GM23248 (cell line): ENCODE results near the gene SLAMF8. TPM values are rescaled to one million over a fixed set of nuclear protein-coding genes. Genes with fewer than 3 reads are reported as not detected.

Experiments
- DNase-seq: peaks from one replicate; pipeline ENCODE4 v3.0.0-alpha.2; 2015
- H2AFZ ChIP-seq: fragments of 200-600 bp; sonication (generic); 2 replicates; pipeline ENCODE4 v1.6.1; 2016; ENCODE audit warnings: antibody characterized with exemption
- H3F3A ChIP-seq: fragments of 200-600 bp; sonication (generic); 2 replicates; pipeline ENCODE4 v1.6.1; 2016; ENCODE audit warnings: mild to moderate bottlenecking, antibody characterized with exemption, mixed run types; ENCODE audit not compliant: insufficient read depth
- H3K27ac ChIP-seq: fragments of 200-600 bp; sonication (generic); 2 replicates; pipeline ENCODE4 v1.5.1; 2016; ENCODE audit warnings: mild to moderate bottlenecking
- H3K27me3 ChIP-seq: fragments of 200-600 bp; sonication (generic); replicated peaks from 2 replicates; pipeline ENCODE4 v1.6.1; 2016; ENCODE audit warnings: mild to moderate bottlenecking; ENCODE audit not compliant: insufficient read depth
- H3K36me3 ChIP-seq: fragments of 200-600 bp; sonication (generic); 2 replicates; pipeline ENCODE4 v1.6.1; 2016; ENCODE audit warnings: low read depth, mild to moderate bottlenecking
- H3K4me1 ChIP-seq: fragments of 200-600 bp; sonication (generic); 2 replicates; pipeline ENCODE4 v1.6.1; 2016; ENCODE audit warnings: mild to moderate bottlenecking; ENCODE audit not compliant: insufficient read depth
- H3K4me2 ChIP-seq: fragments of 200-600 bp; sonication (generic); one replicate; pipeline ENCODE4 v1.6.1; 2016; ENCODE audit warnings: mild to moderate bottlenecking; ENCODE audit not compliant: unreplicated experiment
- H3K4me3 ChIP-seq: fragments of 200-600 bp; sonication (generic); 2 replicates; pipeline ENCODE4 v1.5.1; 2016; ENCODE audit warnings: mild to moderate bottlenecking
- H3K79me2 ChIP-seq: fragments of 200-600 bp; sonication (generic); 2 replicates; pipeline ENCODE4 v1.6.1; 2016; ENCODE audit warnings: mild to moderate bottlenecking; ENCODE audit not compliant: insufficient read depth
- H3K9ac ChIP-seq: fragments of 200-600 bp; sonication (generic); 2 replicates; pipeline ENCODE4 v1.6.1; 2016; ENCODE audit warnings: mild to moderate bottlenecking
- H3K9me2 ChIP-seq: fragments of 200-600 bp; sonication (generic); 2 replicates; pipeline ENCODE4 v1.6.1; 2016; ENCODE audit warnings: mixed run types, mild to moderate bottlenecking, moderate library complexity; ENCODE audit not compliant: insufficient read depth
- H3K9me3 ChIP-seq: fragments of 200-600 bp; sonication (generic); one replicate; pipeline ENCODE4 v1.6.1; 2017; ENCODE audit warnings: low read depth
- H4K20me1 ChIP-seq: fragments of 200-600 bp; sonication (generic); 2 replicates; pipeline ENCODE4 v1.6.0; 2016; ENCODE audit not compliant: insufficient read depth
- EZH2 ChIP-seq: fragments of 200-600 bp; sonication (generic); IDR thresholded peaks from 2 replicates; pipeline ENCODE4 v1.6.1; 2018; ENCODE audit warnings: antibody characterized with exemption, mild to moderate bottlenecking; ENCODE audit not compliant: insufficient read depth, poor library complexity, severe bottlenecking
- EZH2phosphoT487 ChIP-seq: fragments of 200-600 bp; sonication (generic); IDR thresholded peaks from 2 replicates; pipeline ENCODE4 v1.6.1; 2018; ENCODE audit warnings: antibody characterized with exemption, moderate library complexity, mild to moderate bottlenecking, low read depth; ENCODE audit not compliant: insufficient read depth
- WGBS, 2 experiments: methylation state at CpG; one replicate each; pipeline ENCODE4 v1.1.6; 2015 to 2017; ENCODE audit warnings: low lambda C conversion rate in 2 of 2, low coverage in 1 of 2; ENCODE audit errors: missing lambda C conversion rate in 2 of 2; 5-methylcytosine and 5-hydroxymethylcytosine counted together
- in situ Hi-C: fragments of 300-500 bp; cut with MboI; formaldehyde crosslinking; loops from 2 replicates; pipeline ENCODE4 v1.15.0; 2020
- polyA plus RNA-seq: library from polyadenylated mRNA; unstranded; fragments of >200 nt; fragmentation: Nextera tagmentation; extraction: Ambion mirVana; gene quantifications from 2 replicates; pipeline ENCODE4 v1.2.1, GENCODE V29; 2016
- total RNA-seq: library from RNA; depleted of rRNA; stranded (reverse); fragments of >200 nt; shearing (Covaris generic); gene quantifications from 2 replicates; pipeline ENCODE4 v1.2.3, GENCODE V29; 2014

Gene SLAMF8
- total and polyA plus RNA-seq, 2 experiments from 2014 or later: not detected

GRCh38 chr1:159854116-159854692 lies 27.5 kb downstream of the SLAMF8 start:
- DNase-seq: peak; percentile 78
- 1 to 2% methylated on average over 22 to 31 of the region's 31 CpGs for WGBS, 2 experiments
- H3K9ac ChIP-seq: peak overlapping the region; percentile 94

GRCh38 chr1:159854693-159855192 lies 28.1 kb downstream of the SLAMF8 start:
- Histone ChIP-seq H3K4me3 (peak overlapping the region; percentile 79), H3K9me2 (no peaks in the 10 kb centered on the region), H3K27me3 (no peaks in the 10 kb centered on the region), H3K27ac (peak overlapping the region; percentile 90), H2AFZ (peak overlapping the region; percentile 63), H3K9me3 (no peaks in the 10 kb centered on the region), H3K4me2 (peak overlapping the region; percentile 79), H3K9ac (peak overlapping the region; percentile 94), H3K79me2 (0 out of 2 replicates have a peak, but pooled peaks cover 4% of the 10 kb centered on the region), H3K36me3 (no peaks in the 10 kb centered on the region), H3F3A (peaks cover 22% of the 10 kb centered on the region), H3K4me1 (peaks cover 24% of the 10 kb centered on the region), H4K20me1 (no peaks in the 10 kb centered on the region)
- TF ChIP-seq EZH2: no peak
- no peak for TF ChIP-seq EZH2phosphoT487
- DNase-seq: peak; percentile 95
- in situ Hi-C loops: no loop called here
- 0 to 1% methylated on average over 34 to 48 of the region's 59 CpGs for WGBS, 2 experiments

More at GRCh38 chr1:159854116-159854692, 27.5 kb downstream of the SLAMF8 start:
- Histone ChIP-seq H3K79me2 (0 out of 2 replicates have a peak, but pooled peaks cover 4% of the 10 kb centered on the region), H3K4me1 (peaks cover 30% of the 10 kb centered on the region), H3K9me2 (no peaks in the 10 kb centered on the region), H3K4me3 (peak overlapping the region; percentile 79), H4K20me1 (no peaks in the 10 kb centered on the region), H3K27ac (peak overlapping the region; percentile 90), H3K27me3 (no peaks in the 10 kb centered on the region), H3K4me2 (peak overlapping the region; percentile 79), H3K36me3 (no peaks in the 10 kb centered on the region), H3F3A (peaks cover 25% of the 10 kb centered on the region), H3K9me3 (no peaks in the 10 kb centered on the region), H2AFZ (peak overlapping the region; percentile 63)
- TF ChIP-seq EZH2phosphoT487: no peak
- TF ChIP-seq EZH2: no peak
- in situ Hi-C loops: no loop called here

GRCh38 chr1:159855709-159856108 lies 29.0 kb downstream of the SLAMF8 start:
- Histone ChIP-seq H3K36me3 (no peaks in the 10 kb centered on the region), H2AFZ (no peak overlapping the region), H3K9me3 (no peaks in the 10 kb centered on the region), H4K20me1 (no peaks in the 10 kb centered on the region), H3K27ac (no peak overlapping the region), H3K9me2 (no peaks in the 10 kb centered on the region), H3K79me2 (0 out of 2 replicates have a peak, but pooled peaks cover 4% of the 10 kb centered on the region), H3K27me3 (no peaks in the 10 kb centered on the region), H3K4me3 (peak overlapping the region; percentile 79; the same call in 1 of the 2 replicates), H3K4me2 (peak overlapping the region; percentile 48), H3K4me1 (peaks cover 24% of the 10 kb centered on the region), H3K9ac (no peak overlapping the region), H3F3A (peaks cover 25% of the 10 kb centered on the region)
- no peak for DNase-seq
- 86% methylated on average over 16 to 34 of the region's 34 CpGs for WGBS, 2 experiments
- TF ChIP-seq EZH2phosphoT487 (no peak), EZH2 (no peak)
- in situ Hi-C loops: no loop called here

GRCh38 chr1:159856576-159856975 lies 29.9 kb downstream of the SLAMF8 start:
- Histone ChIP-seq H3K4me3 (no peak overlapping the region), H3K79me2 (0 out of 2 replicates have a peak, but pooled peaks cover 4% of the 10 kb centered on the region), H3K9ac (no peak overlapping the region), H3F3A (peaks cover 27% of the 10 kb centered on the region), H3K27me3 (no peaks in the 10 kb centered on the region), H3K9me2 (no peaks in the 10 kb centered on the region), H3K9me3 (no peaks in the 10 kb centered on the region), H3K36me3 (no peaks in the 10 kb centered on the region), H3K4me2 (no peak overlapping the region), H2AFZ (no peak overlapping the region), H4K20me1 (no peaks in the 10 kb centered on the region), H3K4me1 (peaks cover 25% of the 10 kb centered on the region), H3K27ac (no peak overlapping the region)
- TF ChIP-seq EZH2phosphoT487 (no peak), EZH2 (no peak)
- DNase-seq: no peak
- WGBS, 2 experiments: 100% methylated on average over 1 of the region's 1 CpG
- in situ Hi-C loops: no loop called here
